ENCODE data around the gene GPR171. TPM values are rescaled to one million over a fixed set of nuclear protein-coding genes. Genes with fewer than 3 reads are reported as not detected.

Gene GPR171
- total RNA-seq, 1 experiment from 2014 or later, result not detected

- no peaks in the 10 kb centered on the region for H3K36me3 Mint-ChIP-seq (ENCODE audit: insufficient read depth, unreplicated experiment)
- H3K27ac Mint-ChIP-seq (ENCODE audit: low read depth, unreplicated experiment), result no peak overlapping the region
- no peaks in the 10 kb centered on the region for H3K4me1 Mint-ChIP-seq (ENCODE audit: insufficient read depth, unreplicated experiment)
- no peak overlapping the region for H3K4me3 Mint-ChIP-seq (ENCODE audit: unreplicated experiment)
- ChIA-PET CTCF (interaction anchor here (0.6 to 1.4 kb wide), 8 partner anchors 9 to 648 kb away, joined by 3 to 9 read pairs (median 5); no protein-coding TSS in a partner anchor), POLR2A (no interaction called here)
- DNase-seq (ENCODE audit: unreplicated experiment), result no peak
- no peaks in the 10 kb centered on the region for H3K27me3 Mint-ChIP-seq (ENCODE audit: insufficient read depth, unreplicated experiment)
- TF ChIP-seq, protein P1, sequence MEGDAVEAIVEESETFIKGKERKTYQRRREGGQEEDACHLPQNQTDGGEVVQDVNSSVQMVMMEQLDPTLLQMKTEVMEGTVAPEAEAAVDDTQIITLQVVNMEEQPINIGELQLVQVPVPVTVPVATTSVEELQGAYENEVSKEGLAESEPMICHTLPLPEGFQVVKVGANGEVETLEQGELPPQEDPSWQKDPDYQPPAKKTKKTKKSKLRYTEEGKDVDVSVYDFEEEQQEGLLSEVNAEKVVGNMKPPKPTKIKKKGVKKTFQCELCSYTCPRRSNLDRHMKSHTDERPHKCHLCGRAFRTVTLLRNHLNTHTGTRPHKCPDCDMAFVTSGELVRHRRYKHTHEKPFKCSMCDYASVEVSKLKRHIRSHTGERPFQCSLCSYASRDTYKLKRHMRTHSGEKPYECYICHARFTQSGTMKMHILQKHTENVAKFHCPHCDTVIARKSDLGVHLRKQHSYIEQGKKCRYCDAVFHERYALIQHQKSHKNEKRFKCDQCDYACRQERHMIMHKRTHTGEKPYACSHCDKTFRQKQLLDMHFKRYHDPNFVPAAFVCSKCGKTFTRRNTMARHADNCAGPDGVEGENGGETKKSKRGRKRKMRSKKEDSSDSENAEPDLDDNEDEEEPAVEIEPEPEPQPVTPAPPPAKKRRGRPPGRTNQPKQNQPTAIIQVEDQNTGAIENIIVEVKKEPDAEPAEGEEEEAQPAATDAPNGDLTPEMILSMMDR (IDR thresholded peaks at IDR 0.05; ENCODE audit: unreplicated experiment), result no peak
- H3K9me3 Mint-ChIP-seq (ENCODE audit: unreplicated experiment), result no peaks in the 10 kb centered on the region
- no TSS peak for BruUV-seq (replicated peaks)
- intact Hi-C loops (cut with micrococcal nuclease), result no loop called here
Measured at GRCh38 chr3:151178208-151178845, 24.7 kb downstream of the GPR171 start.

DNA sequence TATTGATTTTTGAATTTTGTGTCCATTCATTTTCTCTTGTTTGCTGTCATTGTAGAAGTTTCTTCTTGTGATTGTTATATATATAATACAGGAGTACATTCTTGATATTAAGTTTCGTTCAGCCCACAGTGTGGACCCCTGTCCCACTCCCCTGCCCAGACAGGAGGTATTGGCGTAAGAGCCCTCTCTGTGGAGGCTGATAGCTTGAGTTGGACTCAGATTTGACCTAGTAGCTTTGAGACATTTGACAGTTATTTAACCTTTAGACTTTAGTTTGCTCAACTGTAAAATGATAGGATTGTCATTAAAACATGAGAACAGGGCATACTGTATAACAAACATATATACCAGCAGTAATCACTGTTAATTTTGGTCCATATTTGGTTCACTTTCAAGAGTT lies 27.1 kb downstream of the GPR171 start:
- TF ChIP-seq, protein P1 (IDR thresholded peaks at IDR 0.05; ENCODE audit: unreplicated experiment), result no peak
- Mint-ChIP-seq H3K4me3 (ENCODE audit: unreplicated experiment) (no peak overlapping the region), H3K4me1 (ENCODE audit: insufficient read depth, unreplicated experiment) (no peaks in the 10 kb centered on the region), H3K9me3 (ENCODE audit: unreplicated experiment) (no peaks in the 10 kb centered on the region), H3K27me3 (ENCODE audit: insufficient read depth, unreplicated experiment) (no peaks in the 10 kb centered on the region), H3K27ac (ENCODE audit: low read depth, unreplicated experiment) (no peak overlapping the region), H3K36me3 (ENCODE audit: insufficient read depth, unreplicated experiment) (no peaks in the 10 kb centered on the region)
- BruUV-seq (replicated peaks), result no TSS peak
- ChIA-PET CTCF (interaction anchor here (1.5 kb wide), 1 partner anchor 52 kb away, joined by 10 read pairs; no protein-coding TSS in a partner anchor), POLR2A (no interaction called here)
- DNase-seq (ENCODE audit: unreplicated experiment), result no peak
- intact Hi-C loops (cut with micrococcal nuclease), result no loop called here

- intact Hi-C loops (cut with micrococcal nuclease), result no loop called here
- TF ChIP-seq, protein P1 (IDR thresholded peaks at IDR 0.05; ENCODE audit: unreplicated experiment), result no peak
- H3K4me3 Mint-ChIP-seq (ENCODE audit: unreplicated experiment), result no peak overlapping the region
- H3K27me3 Mint-ChIP-seq (ENCODE audit: insufficient read depth, unreplicated experiment), result no peaks in the 10 kb centered on the region
- no TSS peak for BruUV-seq (replicated peaks)
- H3K9me3 Mint-ChIP-seq (ENCODE audit: unreplicated experiment), result no peaks in the 10 kb centered on the region
- CTCF ChIA-PET, result no interaction called here
- H3K27ac Mint-ChIP-seq (ENCODE audit: low read depth, unreplicated experiment), result no peak overlapping the region
- no peak for DNase-seq (ENCODE audit: unreplicated experiment)
- no peaks in the 10 kb centered on the region for H3K36me3 Mint-ChIP-seq (ENCODE audit: insufficient read depth, unreplicated experiment)
- no peaks in the 10 kb centered on the region for H3K4me1 Mint-ChIP-seq (ENCODE audit: insufficient read depth, unreplicated experiment)
- POLR2A ChIA-PET, result no interaction called here
Measured at GRCh38 chr3:151174351-151174750, 28.7 kb downstream of the GPR171 start.

DNA sequence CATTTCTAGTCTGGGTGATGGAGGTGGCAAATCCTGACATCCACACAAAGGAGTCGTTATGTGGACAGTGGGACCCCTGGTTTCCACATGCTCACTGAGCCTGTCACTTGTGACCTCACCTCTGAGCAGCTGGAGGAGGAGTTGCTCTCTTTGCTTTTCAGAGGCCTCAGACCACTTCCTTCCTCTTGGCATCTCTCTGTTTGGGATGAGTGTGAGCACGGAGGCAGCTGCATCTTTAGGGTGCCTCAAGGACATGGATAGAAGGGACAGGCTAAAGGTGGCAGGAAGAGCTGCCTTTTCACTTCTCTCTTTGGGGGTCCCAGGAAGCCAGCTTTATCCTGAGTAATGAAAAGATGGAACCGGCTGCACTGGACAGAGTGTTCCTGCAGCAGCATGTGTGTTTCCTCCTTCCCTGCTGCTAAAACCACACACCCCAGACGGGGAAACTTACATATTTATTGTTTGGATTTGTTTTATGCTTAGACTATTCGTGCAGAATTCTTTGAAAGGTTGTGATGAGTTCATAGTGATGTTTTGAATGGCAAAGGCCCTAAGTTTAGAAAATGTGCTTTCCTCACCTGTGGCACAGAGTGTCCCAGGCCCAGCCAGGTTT lies 31.8 kb downstream of the GPR171 start:
- Mint-ChIP-seq H3K4me3 (ENCODE audit: unreplicated experiment) (no peak overlapping the region), H3K36me3 (ENCODE audit: insufficient read depth, unreplicated experiment) (no peaks in the 10 kb centered on the region), H3K4me1 (ENCODE audit: insufficient read depth, unreplicated experiment) (no peaks in the 10 kb centered on the region), H3K27me3 (ENCODE audit: insufficient read depth, unreplicated experiment) (no peaks in the 10 kb centered on the region), H3K9me3 (ENCODE audit: unreplicated experiment) (no peaks in the 10 kb centered on the region), H3K27ac (ENCODE audit: low read depth, unreplicated experiment) (no peak overlapping the region)
- TF ChIP-seq, protein P1 (IDR thresholded peaks at IDR 0.05; ENCODE audit: unreplicated experiment), result no peak
- intact Hi-C loops (cut with micrococcal nuclease), result no loop called here
- POLR2A ChIA-PET, result no interaction called here
- DNase-seq (ENCODE audit: unreplicated experiment), result no peak
- no TSS peak for BruUV-seq (replicated peaks)
- CTCF ChIA-PET, result interaction anchor here (0.7 to 2.1 kb wide), 6 partner anchors 36 to 113 kb away, joined by 3 to 11 read pairs (median 5); no protein-coding TSS in a partner anchor
